ENCODE results near the gene SET.
"Not testable (repeated sequence)": the region's sequence is repeated elsewhere in the genome, so short reads cannot be mapped to it uniquely, and the experiment has no call there.

The SET gene

GRCh38 chr9:128687453-128687852 lies 1.6 kb upstream of the SET start:
- no peak for DNase-seq (ENCODE audit: low read depth)

DNA sequence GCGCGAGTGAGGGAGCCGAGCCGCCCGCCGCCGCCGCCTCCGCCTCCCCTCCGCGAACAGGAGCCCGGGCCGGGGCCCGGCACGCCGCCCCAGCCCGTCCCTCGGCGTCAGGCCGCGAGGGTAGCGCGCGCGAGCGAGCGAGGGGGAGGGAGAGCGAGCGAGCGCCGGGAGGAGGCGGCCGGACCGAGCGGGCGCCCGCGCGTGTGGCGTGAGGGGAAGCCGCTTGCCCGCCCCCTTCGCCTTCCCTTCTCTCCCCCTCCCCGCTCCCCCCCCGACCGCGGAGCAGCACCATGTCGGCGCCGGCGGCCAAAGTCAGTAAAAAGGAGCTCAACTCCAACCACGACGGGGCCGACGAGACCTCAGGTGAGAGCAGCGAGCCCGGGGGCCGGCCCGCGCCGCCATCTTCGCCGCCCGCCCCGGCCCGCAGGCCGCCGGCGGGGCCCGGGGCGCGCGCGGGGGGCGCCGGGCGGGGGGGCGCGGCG lies 312 bp downstream of the SET start:
- no peak for DNase-seq (ENCODE audit: low read depth)

DNA sequence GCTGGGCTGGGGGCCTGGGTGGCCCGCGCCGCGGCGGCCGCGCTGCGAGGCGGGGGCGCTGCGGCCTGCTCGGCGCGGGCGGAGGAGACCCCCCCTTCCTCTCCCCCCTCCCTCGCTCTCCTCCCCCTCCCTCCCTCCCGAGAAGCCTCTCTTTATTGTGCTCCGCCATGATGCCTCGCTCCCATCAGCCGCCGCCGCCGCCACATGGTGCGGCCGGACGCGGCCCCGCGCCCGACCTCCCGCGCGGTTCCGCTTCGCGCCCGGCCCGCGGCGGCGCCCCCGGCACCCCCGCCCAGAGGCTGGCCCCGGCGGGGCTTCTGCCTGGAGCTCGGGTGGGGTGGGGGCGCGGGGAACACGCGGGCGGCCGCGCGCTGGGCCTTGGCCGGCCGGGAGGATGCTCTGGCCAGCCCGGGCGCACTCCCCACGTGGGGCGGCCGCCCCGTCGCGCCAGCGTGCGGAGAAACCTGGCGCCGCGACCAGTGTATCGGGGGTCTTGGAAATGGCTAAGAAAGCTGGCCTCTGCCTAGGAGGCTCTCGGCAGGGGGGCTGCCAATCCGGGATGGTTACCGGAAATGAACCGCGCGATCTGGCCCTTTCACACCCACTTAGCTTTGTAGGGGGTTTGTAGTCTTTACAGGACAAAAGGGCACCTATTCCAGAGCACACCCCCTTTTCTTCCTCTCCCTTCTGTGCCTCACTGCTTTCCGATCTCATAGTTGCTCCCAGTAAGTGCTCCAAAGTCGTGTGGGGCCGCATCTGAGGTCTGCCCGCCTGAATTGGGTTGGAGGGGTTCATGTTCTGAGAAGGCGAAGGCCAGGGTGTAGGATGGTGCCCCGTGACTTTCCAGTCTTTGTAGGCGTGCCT lies 1.0 kb downstream of the SET start:
- DNase-seq (ENCODE audit: low read depth) = peak; percentile 61

DNA sequence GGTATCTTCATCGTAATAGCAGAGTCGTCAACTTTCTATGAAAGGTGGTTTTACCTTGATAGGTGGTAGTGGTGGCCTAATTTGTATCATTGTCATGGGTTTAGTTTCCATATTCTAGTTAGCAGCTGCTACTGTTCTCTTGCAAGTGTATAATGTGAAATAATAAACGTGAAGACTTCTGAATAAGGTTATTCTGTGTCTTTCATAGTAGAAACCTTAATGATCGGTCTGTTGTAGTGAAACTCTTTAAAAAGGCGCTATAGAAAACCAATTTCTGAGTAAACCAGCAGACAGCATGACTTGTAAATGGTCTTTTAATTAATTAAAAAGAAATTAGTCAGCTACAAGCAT lies 1.6 kb downstream of the SET start:
- no peak for DNase-seq (ENCODE audit: low read depth)

DNA sequence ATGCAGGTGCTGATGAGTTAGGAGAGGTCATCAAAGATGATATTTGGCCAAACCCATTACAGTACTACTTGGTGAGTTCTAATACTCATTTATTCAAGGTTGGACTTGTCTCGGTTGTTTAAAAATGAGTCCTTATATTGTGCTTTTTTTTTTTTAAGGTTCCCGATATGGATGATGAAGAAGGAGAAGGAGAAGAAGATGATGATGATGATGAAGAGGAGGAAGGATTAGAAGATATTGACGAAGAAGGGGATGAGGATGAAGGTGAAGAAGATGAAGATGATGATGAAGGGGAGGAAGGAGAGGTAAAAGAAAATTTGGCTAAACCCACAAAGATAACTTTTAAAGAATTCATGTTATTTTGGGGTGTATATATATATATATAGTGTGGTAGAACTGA lies 4.7 kb downstream of the SET start:
- DNase-seq (ENCODE audit: low read depth) = not testable (repeated sequence)

DNA sequence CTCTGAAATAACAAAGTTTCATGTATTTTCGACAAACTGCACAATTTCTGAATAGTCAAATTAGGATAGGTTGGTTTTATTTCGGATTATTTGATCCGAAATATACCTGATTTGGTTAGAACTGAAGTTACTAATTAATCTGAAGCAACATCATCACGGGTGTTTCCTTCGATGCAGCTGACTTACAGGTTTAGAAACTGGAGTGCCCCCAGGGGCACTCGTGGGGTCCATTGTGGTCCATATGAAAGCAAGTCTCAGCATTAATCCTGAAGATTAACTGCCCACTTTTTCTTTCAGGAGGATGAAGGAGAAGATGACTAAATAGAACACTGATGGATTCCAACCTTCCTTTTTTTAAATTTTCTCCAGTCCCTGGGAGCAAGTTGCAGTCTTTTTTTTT lies 5.3 kb downstream of the SET start:
- DNase-seq (ENCODE audit: low read depth) = no peak

GRCh38 chr9:128696923-128697707 lies 8.1 kb downstream of the SET start:
- DNase-seq (ENCODE audit: low read depth) = no peak

DNA sequence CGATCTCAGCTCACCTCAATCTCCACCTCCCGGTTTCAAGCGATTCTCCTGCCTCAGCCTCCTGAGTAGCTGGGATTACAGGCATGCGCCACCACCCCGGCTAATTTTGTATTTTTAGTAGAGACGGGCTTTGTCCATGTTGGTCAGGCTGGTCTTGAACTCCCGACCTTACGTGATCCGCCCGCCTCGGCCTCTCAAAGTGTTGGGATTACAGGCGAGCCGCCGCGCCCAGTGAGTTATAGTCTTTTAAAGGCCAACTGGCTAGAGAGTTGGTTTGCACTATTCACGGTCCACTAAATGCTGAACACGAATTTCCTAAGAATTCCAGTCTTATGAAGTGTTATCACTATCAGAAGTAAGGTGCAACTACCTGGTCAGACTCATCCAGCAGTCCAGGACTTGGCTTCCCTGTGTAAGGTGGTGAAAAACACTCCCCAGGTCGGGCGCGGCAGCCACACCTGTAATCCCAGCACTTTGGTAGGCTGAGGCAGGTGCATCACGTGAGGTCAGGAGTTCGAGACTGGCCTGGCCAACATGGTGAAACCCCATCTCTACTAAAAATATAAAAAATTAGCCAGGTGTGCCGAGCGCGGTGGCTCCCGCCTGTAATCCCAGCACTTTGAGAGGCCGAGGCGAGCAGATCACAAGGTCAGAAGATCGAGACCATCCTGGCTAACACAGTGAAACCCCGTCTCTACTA lies 10.2 kb downstream of the SET start:
- DNase-seq (ENCODE audit: low read depth) = not testable (repeated sequence)

DNA sequence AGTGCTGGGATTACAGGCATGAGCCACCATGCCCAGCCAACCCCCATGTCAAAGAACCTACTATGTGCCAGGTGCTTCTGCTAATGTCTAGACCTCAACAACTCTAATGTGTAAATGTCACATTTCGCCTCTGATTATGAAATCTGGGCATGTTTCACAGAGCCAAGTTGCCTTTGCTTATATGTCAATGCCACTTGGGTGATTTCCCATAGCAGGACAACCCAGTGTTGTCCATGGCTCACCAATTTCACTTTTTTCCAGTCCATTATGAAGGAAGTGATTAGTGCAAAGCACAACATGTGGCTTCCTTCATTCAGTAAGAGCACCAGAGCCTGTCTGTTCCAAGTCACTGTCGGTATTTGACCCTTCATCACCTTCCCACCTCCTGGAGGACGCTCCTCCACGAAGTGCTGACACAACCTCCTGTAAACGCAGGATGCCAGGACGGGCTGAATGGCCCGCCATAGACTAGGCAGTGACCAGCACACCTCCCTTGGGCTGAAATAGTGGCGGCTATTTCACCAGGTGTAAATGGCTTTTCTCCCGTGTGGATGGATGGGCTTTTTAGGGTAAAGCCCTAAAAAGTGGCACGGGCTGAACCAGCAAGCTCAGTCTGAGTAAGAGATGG lies 12.3 kb downstream of the SET start:
- no peak for DNase-seq (ENCODE audit: low read depth)

DNA sequence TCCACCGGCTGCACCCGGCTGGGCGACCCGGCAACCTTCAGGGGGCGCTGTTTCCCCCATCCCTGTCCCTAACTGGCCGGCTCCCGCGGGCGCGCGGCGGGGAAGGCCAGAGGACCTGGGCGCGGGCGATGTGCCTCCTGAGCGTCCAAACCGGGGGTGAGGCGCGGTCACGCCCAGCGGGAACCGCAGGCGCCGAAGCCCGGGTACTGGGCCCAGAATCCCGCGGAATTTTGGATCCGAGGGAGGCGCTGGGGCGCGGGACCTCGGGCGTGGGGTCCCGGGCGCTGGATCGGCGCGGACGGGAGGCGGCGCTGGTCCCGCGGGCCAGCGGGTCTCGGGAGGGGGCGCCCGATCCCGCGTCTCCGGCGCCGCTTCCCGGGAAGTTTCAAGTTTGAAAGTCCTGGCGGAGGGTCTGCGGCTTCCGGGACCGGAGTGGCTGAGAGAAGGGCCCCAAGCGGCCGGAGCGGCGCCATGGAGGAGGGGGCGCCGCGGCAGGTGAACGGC lies 13.5 kb downstream of the SET start, which contains the start of gene PKN3:
Gene PKN3 (plus strand): TSS at position 59 of the 504 bp plus-strand sequence. CDS start 413 bp downstream, at position 472.
- peak; percentile 82 for DNase-seq (ENCODE audit: low read depth)

DNA sequence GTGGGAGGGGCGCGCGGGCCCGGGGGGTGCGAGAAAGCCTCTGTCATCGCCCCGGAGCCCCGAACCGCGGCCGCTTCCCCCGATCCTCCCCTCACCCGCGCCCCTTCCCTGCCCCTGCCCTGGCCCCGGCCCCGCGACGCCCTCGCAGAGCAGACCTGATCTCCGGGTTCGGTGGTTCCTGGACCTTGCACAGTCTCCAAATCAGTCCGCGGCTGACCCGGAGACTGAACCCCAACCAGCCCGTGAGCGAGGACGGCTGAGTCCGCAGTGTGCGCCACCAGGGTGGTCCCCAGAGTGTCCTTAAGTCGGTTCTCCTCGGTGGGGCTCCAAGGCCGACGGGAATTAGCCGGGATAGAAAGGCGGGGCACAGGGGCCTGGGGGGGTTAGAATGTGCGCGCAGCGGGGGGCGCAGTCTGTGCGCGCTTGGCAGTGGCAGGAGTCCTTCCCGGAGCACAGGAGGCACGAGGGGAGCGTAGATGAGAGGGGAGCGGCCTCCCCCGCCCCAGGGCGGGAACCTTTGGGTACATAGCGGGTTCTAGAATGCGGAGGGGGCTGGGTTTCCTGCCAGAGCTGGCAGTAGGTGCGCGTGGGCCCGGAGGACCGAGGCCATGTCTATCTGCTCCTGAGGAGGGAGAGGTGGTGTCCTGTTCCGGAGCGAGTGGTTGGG lies 14.1 kb downstream of the SET start:
- peak; percentile 45 for DNase-seq (ENCODE audit: low read depth)

- no peak for DNase-seq (ENCODE audit: low read depth)
Measured at GRCh38 chr9:128703616-128704355, 14.8 kb downstream of the SET start.

DNA sequence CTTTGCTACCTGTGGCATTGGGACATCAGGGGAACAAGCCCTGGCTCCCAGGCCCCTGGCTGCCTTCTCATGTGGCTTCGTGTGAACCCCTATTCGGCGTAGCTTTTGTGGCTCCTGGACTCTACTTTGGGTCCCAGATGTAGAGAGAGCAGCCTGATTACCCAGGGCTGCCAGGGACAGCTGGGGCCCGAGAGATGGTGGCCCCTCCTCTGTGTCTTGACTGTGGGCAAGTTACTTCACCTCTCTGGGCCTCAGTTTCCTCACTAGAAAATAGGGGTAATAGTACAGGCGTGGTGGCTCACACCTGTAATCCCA lies 15.3 kb downstream of the SET start:
- no peak for DNase-seq (ENCODE audit: low read depth)

GRCh38 chr9:128705051-128705965 lies 16.3 kb downstream of the SET start:
- DNase-seq (ENCODE audit: low read depth) = no peak

GRCh38 chr9:128706045-128706444 lies 17.0 kb downstream of the SET start:
- no peak for DNase-seq (ENCODE audit: low read depth)

DNA sequence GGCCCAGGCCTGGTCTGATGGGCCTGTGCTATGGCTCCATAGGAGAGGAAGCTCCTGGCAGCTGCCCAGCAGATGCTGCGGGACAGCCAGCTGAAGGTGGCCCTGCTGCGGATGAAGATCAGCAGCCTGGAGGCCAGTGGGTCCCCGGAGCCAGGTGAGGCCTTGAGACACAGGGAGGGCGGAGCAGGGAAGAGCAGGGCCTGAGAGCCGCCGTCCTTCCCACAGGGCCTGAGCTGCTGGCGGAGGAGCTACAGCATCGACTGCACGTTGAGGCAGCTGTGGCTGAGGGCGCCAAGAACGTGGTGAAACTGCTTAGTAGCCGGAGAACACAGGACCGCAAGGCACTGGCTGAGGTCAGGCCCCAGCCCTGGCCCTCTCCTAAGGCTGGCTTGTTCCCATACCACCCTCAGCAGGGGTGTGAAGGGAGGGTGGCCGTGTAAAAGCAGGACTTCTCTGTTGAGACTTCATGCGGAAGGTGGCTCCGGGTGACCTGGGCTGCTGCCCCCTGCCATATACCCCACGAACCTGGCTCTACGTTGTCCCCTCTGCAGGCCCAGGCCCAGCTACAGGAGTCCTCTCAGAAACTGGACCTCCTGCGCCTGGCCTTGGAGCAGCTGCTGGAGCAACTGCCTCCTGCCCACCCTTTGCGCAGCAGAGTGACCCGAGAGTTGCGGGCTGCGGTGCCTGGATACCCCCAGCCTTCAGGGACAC lies 17.8 kb downstream of the SET start:
- no peak for DNase-seq (ENCODE audit: low read depth)

- no peak for DNase-seq (ENCODE audit: low read depth)
Measured at GRCh38 chr9:128707446-128707845, 18.4 kb downstream of the SET start.

DNA sequence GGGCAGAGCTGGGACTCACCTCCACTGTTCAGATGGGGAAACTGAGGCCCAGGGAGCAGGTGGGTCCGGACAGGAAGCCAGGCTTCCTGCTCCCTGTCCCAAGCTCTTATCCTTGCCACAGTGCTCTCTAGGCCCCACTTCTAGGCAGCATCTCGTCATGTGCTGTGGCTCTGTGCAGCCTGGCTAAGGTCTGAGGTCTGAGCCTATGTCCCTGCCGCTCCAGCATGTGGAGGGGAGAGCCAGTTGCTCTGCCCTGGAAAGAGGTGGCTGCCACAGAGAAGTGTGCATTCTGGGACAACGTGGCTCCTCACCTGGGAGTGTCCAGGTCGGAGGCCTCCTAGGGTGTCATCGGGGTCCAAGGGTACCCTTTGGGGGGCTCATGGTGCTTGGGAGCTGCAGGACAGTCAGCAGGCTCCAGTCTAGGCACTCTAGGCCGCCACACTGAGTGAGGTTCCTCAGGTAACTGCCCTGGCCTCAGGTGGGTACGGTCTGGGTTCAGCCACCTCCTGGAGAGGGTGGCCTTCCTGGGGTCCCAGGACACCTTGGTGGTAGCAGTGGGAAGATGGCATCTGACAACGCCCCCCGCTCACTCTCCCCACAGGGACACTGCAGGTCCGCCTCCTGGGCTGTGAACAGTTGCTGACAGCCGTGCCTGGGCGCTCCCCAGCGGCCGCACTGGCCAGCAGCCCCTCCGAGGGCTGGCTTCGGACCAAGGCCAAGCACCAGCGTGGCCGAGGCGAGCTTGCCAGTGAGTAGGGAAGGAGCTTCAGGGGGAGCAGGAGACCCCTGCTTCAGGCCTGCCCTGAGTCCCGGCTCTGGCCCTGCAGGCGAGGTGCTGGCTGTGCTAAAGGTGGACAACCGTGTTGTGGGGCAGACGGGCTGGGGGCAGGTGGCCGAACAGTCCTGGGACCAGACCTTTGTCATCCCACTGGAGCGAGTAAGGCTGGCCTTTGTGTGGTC lies 23.7 kb downstream of the SET start:
- no peak for DNase-seq (ENCODE audit: low read depth)
